ENCODE results near the gene PAK1. TPM values are rescaled to one million over a fixed set of nuclear protein-coding genes. Genes with fewer than 3 reads are reported as not detected.

The PAK1 gene
- polyA plus RNA-seq, 3 donors: 128 to 195 (median 134) TPM

DNA sequence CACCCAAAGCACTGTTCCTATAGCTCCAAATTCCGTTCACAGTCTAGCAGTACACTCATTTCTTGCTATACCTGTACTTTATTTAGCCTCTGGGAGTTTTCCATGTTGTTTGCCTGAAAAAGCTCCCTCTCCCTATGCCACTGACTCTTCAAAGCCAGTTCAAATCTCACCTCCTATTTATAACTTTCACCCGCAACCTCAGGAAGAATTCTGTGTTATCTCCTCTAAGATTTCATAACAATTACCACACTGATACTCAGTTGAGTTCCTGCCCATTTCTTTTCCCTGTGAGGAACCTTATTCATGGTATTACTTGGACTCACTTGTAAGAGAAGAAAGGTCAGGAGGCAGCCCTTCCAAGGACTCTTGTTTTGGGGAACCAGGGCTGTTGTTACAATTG lies 197.6 kb downstream of the PAK1 start:
- Histone ChIP-seq H3K9ac (ENCODE audit: insufficient read depth, low read length, poor library complexity, severe bottlenecking) (no peak overlapping the region), H3K27me3 (ENCODE audit: control insufficient read depth in 2 of 2, insufficient read depth in 2 of 2, low read length in 2 of 2) (no peaks in the 10 kb centered on the region), H3K4me3 (replicated peaks in 1 of 3; ENCODE audit: low read depth in 2 of 3, low read length in 3 of 3) (no peak overlapping the region), H4K20me1 (ENCODE audit: insufficient read depth, low read length) (no peaks in the 10 kb centered on the region), H3K79me2 (ENCODE audit: insufficient read depth, low read length) (no peaks in the 10 kb centered on the region), H3K4me2 (replicated peaks; ENCODE audit: extremely low read depth, low read length, poor library complexity, severe bottlenecking) (no peak overlapping the region), H3K9me3 (replicated peaks in 1 of 2; ENCODE audit: control insufficient read depth in 1 of 2, insufficient read depth in 1 of 2, low read length in 2 of 2) (no peaks in the 10 kb centered on the region), H3K4me1 (ENCODE audit: control insufficient read depth in 1 of 2, insufficient read depth in 2 of 2, low read length in 2 of 2) (peaks cover 5 to 11% of the 10 kb centered on the region in 2 donors), H3K36me3 (replicated peaks in 1 of 2; ENCODE audit: control insufficient read depth in 1 of 2, insufficient read depth in 2 of 2, low read length in 2 of 2) (no peaks in the 10 kb centered on the region), H3K27ac (ENCODE audit: low read depth in 1 of 2, low read length in 2 of 2) (no peak overlapping the region), H2AFZ (ENCODE audit: insufficient read depth, low read depth, low read length, poor library complexity, severe bottlenecking) (no peak overlapping the region)
- H3K9me3 Mint-ChIP-seq: peaks cover 0 to 2% (median 0%) of the 10 kb centered on the region in 7 donors
- no peaks in the 10 kb centered on the region for H3K36me3 Mint-ChIP-seq
- no peak for DNase-seq
- peaks cover 24% of the 10 kb centered on the region for H3K4me1 Mint-ChIP-seq
- intact Hi-C loops (cut with micrococcal nuclease): no loop called here
- WGBS (ENCODE audit: insufficient coverage): 90% methylated on average over 1 of the region's 2 CpGs
- H3K4me3 Mint-ChIP-seq: no peak overlapping the region
- TF ChIP-seq, protein P1, sequence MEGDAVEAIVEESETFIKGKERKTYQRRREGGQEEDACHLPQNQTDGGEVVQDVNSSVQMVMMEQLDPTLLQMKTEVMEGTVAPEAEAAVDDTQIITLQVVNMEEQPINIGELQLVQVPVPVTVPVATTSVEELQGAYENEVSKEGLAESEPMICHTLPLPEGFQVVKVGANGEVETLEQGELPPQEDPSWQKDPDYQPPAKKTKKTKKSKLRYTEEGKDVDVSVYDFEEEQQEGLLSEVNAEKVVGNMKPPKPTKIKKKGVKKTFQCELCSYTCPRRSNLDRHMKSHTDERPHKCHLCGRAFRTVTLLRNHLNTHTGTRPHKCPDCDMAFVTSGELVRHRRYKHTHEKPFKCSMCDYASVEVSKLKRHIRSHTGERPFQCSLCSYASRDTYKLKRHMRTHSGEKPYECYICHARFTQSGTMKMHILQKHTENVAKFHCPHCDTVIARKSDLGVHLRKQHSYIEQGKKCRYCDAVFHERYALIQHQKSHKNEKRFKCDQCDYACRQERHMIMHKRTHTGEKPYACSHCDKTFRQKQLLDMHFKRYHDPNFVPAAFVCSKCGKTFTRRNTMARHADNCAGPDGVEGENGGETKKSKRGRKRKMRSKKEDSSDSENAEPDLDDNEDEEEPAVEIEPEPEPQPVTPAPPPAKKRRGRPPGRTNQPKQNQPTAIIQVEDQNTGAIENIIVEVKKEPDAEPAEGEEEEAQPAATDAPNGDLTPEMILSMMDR (IDR thresholded peaks at IDR 0.05): no peak
- H3K27ac Mint-ChIP-seq: no peak overlapping the region
- H3K27me3 Mint-ChIP-seq (ENCODE audit: low read depth in 3 of 3): peaks cover 0 to 2% (median 1%) of the 10 kb centered on the region in 3 donors

Other genes starting within 250 kb of the PAK1 start
- not detected for gene GDPD4, start 172.4 kb downstream of the PAK1 start, polyA plus RNA-seq
- under 1 TPM in 2 of 3 donors, not detected in 1; 0.16 to 0.18 TPM for gene AQP11, start 115.9 kb upstream of the PAK1 start, polyA plus RNA-seq
- gene CLNS1A, start 163.7 kb upstream of the PAK1 start, polyA plus RNA-seq: 100 to 1,000 TPM in 2 of 3 donors, 10 to 100 TPM in 1; 53.1 to 140 (median 139) TPM